ENCODE results near the gene FOSL1. TPM values are rescaled to one million over a fixed set of nuclear protein-coding genes. Genes with fewer than 3 reads are reported as not detected.

Gene FOSL1
- total and polyA plus RNA-seq, 4 donors: 0.20 to 0.41 (median 0.36) TPM; not detected in 1

DNA sequence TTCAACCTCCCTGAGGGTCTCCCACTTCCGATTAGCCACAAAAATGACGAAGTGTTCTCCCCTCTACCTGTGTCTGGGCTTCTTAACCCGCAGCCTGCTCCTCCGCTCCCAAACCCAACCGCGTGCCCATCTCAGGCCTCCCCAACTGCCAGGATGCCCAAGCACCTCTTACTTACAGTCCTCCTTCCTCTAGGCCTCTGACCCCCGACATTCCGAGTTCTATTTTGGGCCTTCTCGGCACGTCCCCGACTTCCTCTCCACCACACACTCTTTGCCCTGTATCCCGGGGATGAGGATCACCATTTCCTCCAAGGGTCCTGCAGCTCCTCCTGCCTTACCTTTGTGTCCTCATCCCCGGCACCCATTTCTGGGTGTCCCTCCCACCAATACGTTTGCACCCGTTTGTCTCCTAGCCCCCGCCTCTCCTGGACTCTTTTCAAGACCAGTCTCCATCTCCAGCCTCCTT, 40.3 kb downstream of the FOSL1 start:
- Histone ChIP-seq H3K9me3 (ENCODE audit: control insufficient read depth, insufficient read depth, low read length) (no peaks in the 10 kb centered on the region), H3K4me3 (ENCODE audit: low read depth, low read length) (peak overlapping the region; percentile 96), H3K27ac (ENCODE audit: low read depth, low read length) (peak overlapping the region; percentile 100), H3K27me3 (ENCODE audit: control insufficient read depth, insufficient read depth, low read length) (no peaks in the 10 kb centered on the region), H3K36me3 (ENCODE audit: control insufficient read depth, insufficient read depth, low read length) (peaks cover 59% of the 10 kb centered on the region), H3K4me1 (ENCODE audit: control insufficient read depth, insufficient read depth, low read length) (peaks cover 56% of the 10 kb centered on the region)
- peak in 1 of 6 donors; percentile 25 for DNase-seq (ENCODE audit: low read depth in 4 of 6, low spot score in 6 of 6)
- WGBS (ENCODE audit: insufficient coverage): 2% methylated on average over 16 of the region's 16 CpGs

DNA sequence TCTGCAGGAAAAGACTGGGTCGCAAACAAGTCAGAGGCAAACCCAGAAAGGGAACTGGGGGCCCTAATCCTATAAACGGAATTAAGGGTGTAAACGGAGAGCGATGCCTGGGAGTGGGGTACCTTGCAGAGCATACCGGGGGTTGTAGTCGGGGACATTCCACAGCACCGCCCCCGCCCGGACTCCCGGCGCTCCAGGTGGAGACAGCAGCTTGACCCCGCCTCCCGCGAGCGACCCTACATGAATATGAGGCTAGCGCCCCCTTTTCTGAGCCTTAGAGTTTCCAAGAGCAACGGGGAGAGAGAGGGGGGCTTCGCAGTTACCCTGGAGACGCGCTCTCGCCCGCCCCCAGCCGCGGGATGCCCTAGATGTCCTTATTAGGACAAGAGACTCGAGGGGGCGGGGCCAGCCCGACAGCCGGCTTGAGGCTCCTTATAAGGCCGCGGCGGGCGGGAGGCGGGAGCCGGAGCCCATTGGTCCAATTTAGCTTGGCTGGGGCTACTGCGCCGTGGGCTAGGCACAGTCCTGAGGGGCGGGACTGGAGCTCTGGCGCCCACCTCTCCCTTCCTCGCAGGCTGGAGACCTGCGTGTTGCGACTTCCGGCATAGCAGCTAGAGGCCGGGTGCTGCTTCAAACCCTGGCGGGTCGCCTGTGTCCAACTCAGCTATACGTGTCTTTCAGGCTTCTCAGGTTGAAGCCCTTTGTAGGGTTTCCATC, 40.9 kb downstream of the FOSL1 start:
- H3K4me1 ChIP-seq (ENCODE audit: control insufficient read depth, insufficient read depth, low read length): peaks cover 56% of the 10 kb centered on the region
- 0% methylated on average over 46 of the region's 46 CpGs for WGBS (ENCODE audit: insufficient coverage)

DNA sequence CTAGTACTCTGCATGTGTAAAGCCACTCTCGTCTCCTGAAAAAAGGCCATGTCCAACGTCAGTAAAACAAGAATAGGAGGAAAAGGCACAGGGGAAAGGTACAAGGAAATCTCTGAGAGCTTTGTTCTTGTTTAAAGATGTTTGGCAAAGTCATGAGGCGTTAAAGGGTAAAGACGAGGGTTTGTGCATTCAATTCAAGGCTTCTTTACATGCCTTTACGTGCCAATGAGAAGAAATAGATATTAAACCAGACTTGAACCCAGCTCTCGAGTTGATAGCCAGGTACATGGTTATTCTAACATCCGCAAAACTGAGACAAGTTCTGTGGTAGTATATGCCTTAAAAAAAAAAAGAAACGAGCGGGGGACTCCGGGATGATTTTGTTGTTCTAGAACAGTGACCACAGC, 41.5 kb downstream of the FOSL1 start:
- Histone ChIP-seq H3K27ac (ENCODE audit: low read depth, low read length) (peak overlapping the region; percentile 100), H3K36me3 (ENCODE audit: control insufficient read depth, insufficient read depth, low read length) (peaks cover 59% of the 10 kb centered on the region), H3K4me1 (ENCODE audit: control insufficient read depth, insufficient read depth, low read length) (peaks cover 56% of the 10 kb centered on the region), H3K4me3 (ENCODE audit: low read depth, low read length) (peak overlapping the region; percentile 96), H3K27me3 (ENCODE audit: control insufficient read depth, insufficient read depth, low read length) (no peaks in the 10 kb centered on the region), H3K9me3 (ENCODE audit: control insufficient read depth, insufficient read depth, low read length) (no peaks in the 10 kb centered on the region)
- WGBS (ENCODE audit: insufficient coverage): 0% methylated on average over 8 of the region's 10 CpGs
- no peak for DNase-seq (ENCODE audit: low read depth in 4 of 6, low spot score in 6 of 6)

More for the DNA sequence above, 40.9 kb downstream of the FOSL1 start:
- Histone ChIP-seq H3K27me3 (ENCODE audit: control insufficient read depth, insufficient read depth, low read length) (no peaks in the 10 kb centered on the region), H3K4me3 (ENCODE audit: low read depth, low read length) (peak overlapping the region; percentile 96), H3K9me3 (ENCODE audit: control insufficient read depth, insufficient read depth, low read length) (no peaks in the 10 kb centered on the region), H3K27ac (ENCODE audit: low read depth, low read length) (peak overlapping the region; percentile 100), H3K36me3 (ENCODE audit: control insufficient read depth, insufficient read depth, low read length) (peaks cover 59% of the 10 kb centered on the region)
- peak; percentile 80 to 99 (median 94) for DNase-seq (ENCODE audit: low read depth in 4 of 6, low spot score in 6 of 6)

DNA sequence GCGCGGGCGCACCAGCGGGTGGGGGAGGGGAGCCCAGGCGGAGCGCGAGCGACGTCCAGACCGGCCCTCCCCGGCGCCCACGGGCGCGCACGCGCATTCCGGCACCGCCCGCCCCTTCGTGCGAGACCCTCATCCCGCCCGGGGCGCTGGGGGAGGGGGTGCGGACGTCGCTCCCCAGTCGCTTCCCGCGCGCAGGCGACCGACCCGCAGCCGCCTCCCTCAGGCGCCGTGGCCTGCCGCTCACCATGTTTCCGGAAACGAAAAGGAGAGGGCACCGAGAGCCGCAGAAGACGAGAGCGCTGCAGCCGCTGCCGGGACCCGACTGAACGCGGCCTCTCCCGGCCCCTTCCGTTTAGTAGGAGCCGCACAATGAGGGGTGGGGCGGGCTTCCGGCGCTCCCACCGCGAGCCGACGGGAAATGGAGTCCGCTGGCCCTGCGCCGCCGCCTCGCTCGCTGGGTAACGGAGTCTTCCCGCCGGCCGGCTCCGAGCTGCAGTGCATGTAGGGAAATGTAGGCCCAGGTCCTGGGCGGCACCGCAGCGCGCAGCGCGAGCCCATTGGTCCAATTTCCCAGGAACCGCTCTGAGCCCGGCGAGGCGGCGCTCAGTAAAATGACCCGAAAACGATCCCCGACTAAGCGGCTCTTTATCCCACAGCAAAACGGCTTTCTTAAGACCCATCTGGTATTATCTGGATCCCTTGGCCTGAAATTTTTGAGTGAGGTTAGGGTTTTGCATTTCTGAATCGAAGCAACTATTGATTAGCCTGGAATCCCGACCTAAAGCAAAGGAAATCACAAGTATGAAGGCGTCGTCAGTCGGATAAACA, 42.1 kb downstream of the FOSL1 start, which contains the start of gene CFL1:
Gene CFL1 (minus strand): TSS at position 328 of the 828 bp plus-strand sequence. CDS start 81 bp downstream, at position 247.
- peak; percentile 87 to 99 (median 96) for DNase-seq (ENCODE audit: low read depth in 4 of 6, low spot score in 6 of 6)
- peaks cover 59% of the 10 kb centered on the region for H3K36me3 ChIP-seq (ENCODE audit: control insufficient read depth, insufficient read depth, low read length)
- peaks cover 56% of the 10 kb centered on the region for H3K4me1 ChIP-seq (ENCODE audit: control insufficient read depth, insufficient read depth, low read length)

DNA sequence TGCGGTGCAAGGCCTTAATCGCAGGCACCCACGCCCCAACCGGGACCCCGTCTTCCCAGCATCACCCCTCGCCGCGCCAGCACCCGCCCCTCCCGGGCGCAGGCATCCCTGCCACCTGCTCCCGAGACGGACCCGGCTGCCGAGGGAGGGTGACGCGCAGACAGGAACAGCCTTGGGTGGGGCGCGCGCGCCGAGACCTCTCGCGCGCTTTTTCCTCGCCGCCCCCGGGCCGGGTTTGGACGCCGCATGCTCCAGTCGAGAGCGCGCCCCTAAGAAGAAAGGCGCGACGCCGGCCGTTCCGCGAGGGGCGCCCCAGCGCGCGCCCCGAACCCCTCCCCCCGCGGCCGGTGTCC, 42.7 kb downstream of the FOSL1 start:
- WGBS (ENCODE audit: insufficient coverage): 0% methylated on average over 49 of the region's 49 CpGs
- Histone ChIP-seq H3K36me3 (ENCODE audit: control insufficient read depth, insufficient read depth, low read length) (peaks cover 59% of the 10 kb centered on the region), H3K27me3 (ENCODE audit: control insufficient read depth, insufficient read depth, low read length) (no peaks in the 10 kb centered on the region), H3K27ac (ENCODE audit: low read depth, low read length) (peak overlapping the region; percentile 88), H3K4me1 (ENCODE audit: control insufficient read depth, insufficient read depth, low read length) (peaks cover 51% of the 10 kb centered on the region), H3K4me3 (ENCODE audit: low read depth, low read length) (peak overlapping the region; percentile 96), H3K9me3 (ENCODE audit: control insufficient read depth, insufficient read depth, low read length) (no peaks in the 10 kb centered on the region)
- no peak for DNase-seq (ENCODE audit: low read depth in 4 of 6, low spot score in 6 of 6)

More for the DNA sequence above, 42.1 kb downstream of the FOSL1 start, which contains the start of gene CFL1:
- Histone ChIP-seq H3K4me3 (ENCODE audit: low read depth, low read length) (peak within 1 kb of the TSS; percentile 96), H3K9me3 (ENCODE audit: control insufficient read depth, insufficient read depth, low read length) (no peaks in the 10 kb centered on the region), H3K27me3 (ENCODE audit: control insufficient read depth, insufficient read depth, low read length) (no peaks in the 10 kb centered on the region), H3K27ac (ENCODE audit: low read depth, low read length) (peak within 1 kb of the TSS; percentile 100)
- under 1% methylated on average over 90 of the region's 92 CpGs for WGBS (ENCODE audit: insufficient coverage)

DNA sequence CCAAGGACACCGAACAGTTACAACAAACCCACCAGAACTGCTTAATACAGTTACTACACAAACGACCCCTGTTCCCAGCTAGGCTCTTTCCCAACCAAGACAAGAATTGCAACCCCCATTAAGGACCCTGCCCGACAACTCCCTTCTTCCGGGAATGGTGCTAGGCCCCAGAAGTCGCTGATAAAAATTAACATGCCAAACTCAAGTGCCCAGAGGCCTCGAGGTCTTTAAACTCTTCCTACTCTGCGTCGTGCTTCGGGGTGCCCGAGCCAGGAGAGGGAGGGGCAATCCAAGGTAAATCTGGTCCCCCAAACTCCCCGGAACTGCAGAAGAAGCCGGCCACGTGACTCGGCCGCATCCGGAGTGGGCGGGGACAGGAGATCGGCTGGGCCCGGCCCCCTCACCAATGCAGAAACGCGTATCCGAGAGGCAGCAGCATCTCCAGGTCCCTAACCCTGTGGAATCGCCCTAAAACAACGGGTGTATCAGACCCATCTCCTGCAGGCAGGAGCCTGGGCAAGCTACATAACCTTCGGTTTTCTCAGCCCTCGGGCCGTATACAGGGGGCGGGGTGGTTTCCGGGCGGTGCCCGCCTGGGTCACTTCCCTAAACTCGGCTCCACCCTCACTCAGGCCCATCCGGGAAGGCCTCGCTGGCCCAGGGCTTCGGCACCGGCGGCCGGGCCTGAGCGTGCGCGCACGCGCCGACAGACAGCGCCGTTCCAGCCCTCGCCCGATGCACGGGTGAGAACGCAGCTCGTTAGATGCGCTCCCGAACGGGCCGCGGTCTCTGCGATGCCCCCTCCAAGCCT, 43.3 kb downstream of the FOSL1 start:
- H3K4me3 ChIP-seq (ENCODE audit: low read depth, low read length): peak overlapping the region; percentile 96
- no peaks in the 10 kb centered on the region for H3K9me3 ChIP-seq (ENCODE audit: control insufficient read depth, insufficient read depth, low read length)
- H3K36me3 ChIP-seq (ENCODE audit: control insufficient read depth, insufficient read depth, low read length): peaks cover 59% of the 10 kb centered on the region
- peak overlapping the region; percentile 88 for H3K27ac ChIP-seq (ENCODE audit: low read depth, low read length)
- H3K27me3 ChIP-seq (ENCODE audit: control insufficient read depth, insufficient read depth, low read length): no peaks in the 10 kb centered on the region
- 1% methylated on average over 56 of the region's 57 CpGs for WGBS (ENCODE audit: insufficient coverage)
- H3K4me1 ChIP-seq (ENCODE audit: control insufficient read depth, insufficient read depth, low read length): peaks cover 46% of the 10 kb centered on the region
- DNase-seq (ENCODE audit: low read depth in 4 of 6, low spot score in 6 of 6): peak in 4 of 6 donors; percentile 35 to 86 (median 60)

DNA sequence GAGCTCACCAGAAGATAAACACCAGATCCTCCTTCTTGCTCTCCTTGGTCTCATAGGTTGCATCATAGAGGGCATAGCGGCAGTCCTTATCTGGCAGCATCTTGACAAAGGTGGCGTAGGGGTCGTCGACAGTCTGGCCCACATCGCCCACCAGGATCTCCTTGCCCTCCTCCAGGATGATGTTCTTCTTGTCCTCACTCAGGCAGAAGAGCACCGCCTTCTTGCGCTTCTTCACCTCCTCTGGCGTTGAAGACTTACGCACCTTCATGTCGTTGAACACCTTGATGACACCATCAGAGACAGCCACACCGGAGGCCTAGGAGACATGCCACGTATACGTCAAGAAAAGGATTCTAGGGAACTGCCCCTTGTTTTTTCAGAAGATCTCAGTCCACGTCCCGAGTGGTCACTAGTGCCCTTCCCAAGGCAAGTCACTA, 44.2 kb downstream of the FOSL1 start:
- Histone ChIP-seq H3K27ac (ENCODE audit: low read depth, low read length) (no peak overlapping the region), H3K4me3 (ENCODE audit: low read depth, low read length) (peak overlapping the region; percentile 96)
- peak in 1 of 6 donors; percentile 3 for DNase-seq (ENCODE audit: low read depth in 4 of 6, low spot score in 6 of 6)

DNA sequence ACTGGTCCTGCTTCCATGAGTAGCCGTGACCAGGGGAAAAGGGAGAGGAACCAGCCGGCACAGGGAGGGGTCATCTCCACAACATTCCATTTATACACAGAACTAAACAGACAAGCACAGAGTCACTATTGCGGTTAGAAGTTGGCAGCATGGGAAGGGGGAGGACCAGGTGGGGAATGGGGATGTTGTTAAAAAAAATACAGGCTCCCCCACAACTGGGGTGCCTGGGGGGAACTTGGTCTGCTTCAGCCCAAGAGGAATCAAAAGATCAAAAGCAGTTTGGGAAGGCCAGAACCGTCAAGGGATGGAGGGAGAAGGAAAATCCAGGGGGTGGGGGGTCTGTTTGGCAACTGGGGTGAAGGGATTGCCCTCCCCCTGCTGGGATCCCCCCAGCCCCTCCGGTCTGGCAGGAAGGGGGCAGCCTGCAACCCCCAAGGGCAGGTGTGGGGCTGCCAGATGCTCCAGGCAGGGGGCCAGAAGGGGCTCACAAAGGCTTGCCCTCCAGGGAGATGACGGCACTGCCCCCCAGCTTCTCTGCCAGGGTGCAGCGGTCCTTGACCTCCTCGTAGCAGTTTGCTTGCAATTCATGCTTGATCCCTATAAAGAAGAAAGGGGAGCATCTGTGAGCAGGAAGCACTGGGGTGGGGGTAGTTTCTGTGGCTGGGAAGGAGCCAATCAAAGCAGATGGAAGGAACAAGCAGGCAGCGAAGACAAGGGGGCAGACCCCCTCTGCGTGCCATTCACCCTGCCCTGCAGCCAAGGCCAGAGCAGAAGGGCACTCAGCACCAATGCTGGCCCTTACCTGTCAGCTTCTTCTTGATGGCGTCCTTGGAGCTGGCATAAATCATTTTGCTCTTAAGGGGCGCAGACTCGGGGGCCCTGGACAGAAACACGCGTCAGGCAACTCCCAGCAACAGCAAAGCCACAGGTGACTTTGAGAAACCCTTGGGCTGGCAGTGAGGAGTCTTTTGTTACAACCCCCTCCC, 45.0 kb downstream of the FOSL1 start:
- Histone ChIP-seq H3K27ac (ENCODE audit: low read depth, low read length) (no peak overlapping the region), H3K27me3 (ENCODE audit: control insufficient read depth, insufficient read depth, low read length) (no peaks in the 10 kb centered on the region), H3K4me3 (ENCODE audit: low read depth, low read length) (no peak overlapping the region), H3K4me1 (ENCODE audit: control insufficient read depth, insufficient read depth, low read length) (peaks cover 32% of the 10 kb centered on the region), H3K36me3 (ENCODE audit: control insufficient read depth, insufficient read depth, low read length) (peaks cover 68% of the 10 kb centered on the region), H3K9me3 (ENCODE audit: control insufficient read depth, insufficient read depth, low read length) (no peaks in the 10 kb centered on the region)
- WGBS (ENCODE audit: insufficient coverage): 70% methylated on average over 12 of the region's 15 CpGs
- peak in 1 of 6 donors; percentile 15 for DNase-seq (ENCODE audit: low read depth in 4 of 6, low spot score in 6 of 6)

More for the DNA sequence above, 44.2 kb downstream of the FOSL1 start:
- Histone ChIP-seq H3K27me3 (ENCODE audit: control insufficient read depth, insufficient read depth, low read length) (no peaks in the 10 kb centered on the region), H3K4me1 (ENCODE audit: control insufficient read depth, insufficient read depth, low read length) (peaks cover 36% of the 10 kb centered on the region), H3K9me3 (ENCODE audit: control insufficient read depth, insufficient read depth, low read length) (no peaks in the 10 kb centered on the region), H3K36me3 (ENCODE audit: control insufficient read depth, insufficient read depth, low read length) (peaks cover 63% of the 10 kb centered on the region)
- 92% methylated on average over 15 of the region's 15 CpGs for WGBS (ENCODE audit: insufficient coverage)

All from spinal cord (tissue), 10 donors.